Mucosa of descending colon (tissue), 3 donors: Measurements from ENCODE around the gene IDH3B. TPM values are rescaled to one million over a fixed set of nuclear protein-coding genes. Genes with fewer than 3 reads are reported as not detected.

Experiments used
- ATAC-seq: fragments of 200-7000 bp; cut with Tn5 transposase; one replicate; pipeline ENCODE4 v1.9.1; 2020; ENCODE audit warnings: mild to moderate bottlenecking, moderate library complexity
- DNase-seq, 3 donors: peaks; one replicate each; pipeline ENCODE4 v3.0.0-alpha.2; 2020
- H3K36me3 ChIP-seq: fragments of 200-600 bp; one replicate; pipeline ENCODE4 v1.8.0; 2021; ENCODE audit warnings: low read depth, mild to moderate bottlenecking
- H3K4me1 ChIP-seq: fragments of 200-600 bp; one replicate; pipeline ENCODE4 v1.8.0; 2021; ENCODE audit warnings: low read depth, mild to moderate bottlenecking
- H3K4me3 ChIP-seq: fragments of 200-600 bp; one replicate; pipeline ENCODE4 v1.8.0; 2021; ENCODE audit warnings: mild to moderate bottlenecking
- H3K9me3 ChIP-seq: fragments of 200-600 bp; one replicate; pipeline ENCODE4 v1.8.0; 2021; ENCODE audit warnings: mild to moderate bottlenecking
- CTCF ChIP-seq: fragments of 200-600 bp; IDR thresholded peaks from one replicate; pipeline ENCODE4 v1.8.0; 2022; ENCODE audit warnings: antibody characterized with exemption, mild to moderate bottlenecking
- intact Hi-C, 2 donors: fragments of 100-400 bp; cut with DNase I in 1 of 2; cut with micrococcal nuclease in 1 of 2; formaldehyde crosslinking; loops; one replicate each; pipeline versions ENCODE4 v1.11.0 to v1.11.1; 2022; cut with DNase I, micrococcal nuclease
- total RNA-seq, 3 donors: library from RNA; stranded (reverse); fragmentation: NEBNext Ultra II Directional in 2 of 3; extraction: Animal tissue kit (Norgen Biotek cat#: 25700) in 2 of 3; gene quantifications; one replicate each; pipeline versions ENCODE4 v1.2.1 to v1.2.4, GENCODE V29; 2021 to 2023
- donor health status: DM: no; HTN: no; CAD: no; lungs with moderate emphysema.
- donor health status: DM: no; HTN: no; CAD: no.
- donor health status: DM: no; HTN: yes; CAD: no.

Gene IDH3B
- total RNA-seq, 3 donors from 2014 or later, result 112 to 128 (median 123) TPM

GRCh38 chr20:2700913-2701620 is 37.1 kb upstream of the IDH3B start:
- ATAC-seq (no peak), DNase-seq (no peak)
- H3K36me3 ChIP-seq, result no peaks in the 10 kb centered on the region
- no peak for TF ChIP-seq CTCF
- no peak overlapping the region for H3K4me3 ChIP-seq
- intact Hi-C loops, result no loop called here
- no peaks in the 10 kb centered on the region for H3K4me1 ChIP-seq
- no peaks in the 10 kb centered on the region for H3K9me3 ChIP-seq

GRCh38 chr20:2699775-2700413 is 35.9 kb upstream of the IDH3B start:
- Histone ChIP-seq H3K36me3 (no peaks in the 10 kb centered on the region), H3K4me3 (no peak overlapping the region), H3K9me3 (no peaks in the 10 kb centered on the region), H3K4me1 (no peaks in the 10 kb centered on the region)
- DNase-seq (no peak), ATAC-seq (no peak)
- no peak for TF ChIP-seq CTCF
- intact Hi-C loops, result no loop called here

GRCh38 chr20:2698912-2699311 is 34.9 kb upstream of the IDH3B start:
- TF ChIP-seq CTCF, result no peak
- DNase-seq, result no peak
- H3K36me3 ChIP-seq, result no peaks in the 10 kb centered on the region
- intact Hi-C loops, result no loop called here
- no peak for ATAC-seq
- H3K9me3 ChIP-seq, result no peaks in the 10 kb centered on the region
- H3K4me1 ChIP-seq, result peaks cover 2% of the 10 kb centered on the region
- H3K4me3 ChIP-seq, result no peak overlapping the region

- H3K4me3 ChIP-seq, result no peak overlapping the region
- TF ChIP-seq CTCF, result no peak
- H3K4me1 ChIP-seq, result peaks cover 8% of the 10 kb centered on the region
- ATAC-seq, result no peak
- intact Hi-C loops, result no loop called here
- no peaks in the 10 kb centered on the region for H3K36me3 ChIP-seq
- no peaks in the 10 kb centered on the region for H3K9me3 ChIP-seq
- DNase-seq, result no peak
Observed at GRCh38 chr20:2698186-2698817, 34.3 kb upstream of the IDH3B start.

GRCh38 chr20:2697768-2698167 is 33.8 kb upstream of the IDH3B start:
- ATAC-seq, result no peak
- no peak for DNase-seq
- Histone ChIP-seq H3K4me3 (no peak overlapping the region), H3K9me3 (no peaks in the 10 kb centered on the region), H3K36me3 (no peaks in the 10 kb centered on the region), H3K4me1 (peaks cover 8% of the 10 kb centered on the region)
- intact Hi-C loops, result no loop called here
- no peak for TF ChIP-seq CTCF
